ENCODE results near the gene ATP1A1.

Gene ATP1A1

DNA sequence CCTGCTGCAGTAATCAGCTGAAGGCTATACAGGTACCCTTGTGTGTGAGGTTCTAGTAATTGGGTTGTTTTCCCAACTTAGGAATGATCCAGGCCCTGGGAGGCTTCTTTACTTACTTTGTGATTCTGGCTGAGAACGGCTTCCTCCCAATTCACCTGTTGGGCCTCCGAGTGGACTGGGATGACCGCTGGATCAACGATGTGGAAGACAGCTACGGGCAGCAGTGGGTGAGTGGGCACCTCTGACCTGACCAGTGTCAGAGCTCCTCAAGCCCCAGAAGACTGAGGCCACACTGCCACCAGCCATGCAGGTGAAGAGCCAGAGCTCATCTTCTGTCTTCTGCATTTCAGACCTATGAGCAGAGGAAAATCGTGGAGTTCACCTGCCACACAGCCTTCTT is 27.7 kb downstream of the ATP1A1 start:
- Histone ChIP-seq H3K9me2 (replicated peaks; ENCODE audit: insufficient read depth, low read length) (no peaks in the 10 kb centered on the region), H3K9me3 (replicated peaks; ENCODE audit: insufficient read depth, low read length) (no peaks in the 10 kb centered on the region), H3F3A (ENCODE audit: insufficient read depth, low read length) (no peaks in the 10 kb centered on the region), H3K27ac (ENCODE audit: low read length) (no peak overlapping the region), H3K27me3 (replicated peaks; ENCODE audit: insufficient read depth, low read length) (no peaks in the 10 kb centered on the region), H2AFZ (ENCODE audit: low read length) (no peak overlapping the region), H3K4me2 (ENCODE audit: low read depth, low read length) (no peak overlapping the region), H4K20me1 (ENCODE audit: insufficient read depth, low read length) (no peaks in the 10 kb centered on the region), H3K79me2 (ENCODE audit: low read length) (no peaks in the 10 kb centered on the region), H3K9ac (ENCODE audit: low read length) (no peak overlapping the region), H3K36me3 (replicated peaks; ENCODE audit: insufficient read depth, low read length) (no peaks in the 10 kb centered on the region), H3K4me1 (ENCODE audit: low read length) (no peaks in the 10 kb centered on the region), H3K4me3 (ENCODE audit: low read length) (no peak overlapping the region)
- TF ChIP-seq, protein P1, sequence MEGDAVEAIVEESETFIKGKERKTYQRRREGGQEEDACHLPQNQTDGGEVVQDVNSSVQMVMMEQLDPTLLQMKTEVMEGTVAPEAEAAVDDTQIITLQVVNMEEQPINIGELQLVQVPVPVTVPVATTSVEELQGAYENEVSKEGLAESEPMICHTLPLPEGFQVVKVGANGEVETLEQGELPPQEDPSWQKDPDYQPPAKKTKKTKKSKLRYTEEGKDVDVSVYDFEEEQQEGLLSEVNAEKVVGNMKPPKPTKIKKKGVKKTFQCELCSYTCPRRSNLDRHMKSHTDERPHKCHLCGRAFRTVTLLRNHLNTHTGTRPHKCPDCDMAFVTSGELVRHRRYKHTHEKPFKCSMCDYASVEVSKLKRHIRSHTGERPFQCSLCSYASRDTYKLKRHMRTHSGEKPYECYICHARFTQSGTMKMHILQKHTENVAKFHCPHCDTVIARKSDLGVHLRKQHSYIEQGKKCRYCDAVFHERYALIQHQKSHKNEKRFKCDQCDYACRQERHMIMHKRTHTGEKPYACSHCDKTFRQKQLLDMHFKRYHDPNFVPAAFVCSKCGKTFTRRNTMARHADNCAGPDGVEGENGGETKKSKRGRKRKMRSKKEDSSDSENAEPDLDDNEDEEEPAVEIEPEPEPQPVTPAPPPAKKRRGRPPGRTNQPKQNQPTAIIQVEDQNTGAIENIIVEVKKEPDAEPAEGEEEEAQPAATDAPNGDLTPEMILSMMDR (IDR thresholded peaks at IDR 0.05; ENCODE audit: low read length), result no peak
- TF ChIP-seq EZH2 (optimal IDR thresholded peaks at IDR 0.05; ENCODE audit: low read depth, low read length) (no peak), EZH2phosphoT487 (IDR thresholded peaks at IDR 0.05; ENCODE audit: low read length) (no peak)
- no peak for DNase-seq

DNA sequence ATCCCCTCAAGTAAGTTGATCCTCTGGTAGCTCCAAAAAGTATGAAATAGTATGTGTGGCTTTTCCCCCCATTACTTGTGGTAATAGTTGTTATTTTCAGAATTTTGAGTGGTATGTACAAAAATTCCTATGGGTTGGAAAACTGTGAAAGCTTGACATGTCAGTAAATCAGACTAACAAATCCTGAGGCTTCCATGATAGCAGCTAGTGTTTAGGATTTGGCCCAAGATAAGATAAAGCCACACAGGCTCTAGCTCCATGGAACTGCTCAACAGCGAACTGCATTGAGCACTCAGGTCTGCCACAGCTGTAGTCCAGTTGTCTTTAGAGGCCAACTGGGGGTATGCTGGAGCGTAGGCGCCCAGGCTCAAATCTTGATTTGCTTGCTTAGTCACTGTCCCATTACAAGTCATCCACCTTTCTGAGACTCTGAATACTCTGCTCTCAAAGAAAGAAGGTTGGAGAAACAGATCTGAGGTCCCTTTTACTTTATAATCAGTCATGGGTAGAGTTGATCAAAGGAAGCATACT is 28.7 kb downstream of the ATP1A1 start:
- H3K27ac ChIP-seq (ENCODE audit: low read length), result no peak overlapping the region
- H3K9ac ChIP-seq (ENCODE audit: low read length), result no peak overlapping the region
- no peak overlapping the region for H3K4me3 ChIP-seq (ENCODE audit: low read length)
- H3K4me1 ChIP-seq (ENCODE audit: low read length), result no peaks in the 10 kb centered on the region
- TF ChIP-seq EZH2phosphoT487 (IDR thresholded peaks at IDR 0.05; ENCODE audit: low read length), result no peak
- TF ChIP-seq EZH2 (optimal IDR thresholded peaks at IDR 0.05; ENCODE audit: low read depth, low read length), result no peak
- TF ChIP-seq, protein P1 (IDR thresholded peaks at IDR 0.05; ENCODE audit: low read length), result no peak
- no peaks in the 10 kb centered on the region for H3K27me3 ChIP-seq (replicated peaks; ENCODE audit: insufficient read depth, low read length)
- no peaks in the 10 kb centered on the region for H3K79me2 ChIP-seq (ENCODE audit: low read length)
- no peaks in the 10 kb centered on the region for H3K9me2 ChIP-seq (replicated peaks; ENCODE audit: insufficient read depth, low read length)
- no peak overlapping the region for H2AFZ ChIP-seq (ENCODE audit: low read length)
- no peak overlapping the region for H3K4me2 ChIP-seq (ENCODE audit: low read depth, low read length)
- H4K20me1 ChIP-seq (ENCODE audit: insufficient read depth, low read length), result no peaks in the 10 kb centered on the region
- H3K36me3 ChIP-seq (replicated peaks; ENCODE audit: insufficient read depth, low read length), result no peaks in the 10 kb centered on the region
- no peak for DNase-seq
- H3K9me3 ChIP-seq (replicated peaks; ENCODE audit: insufficient read depth, low read length), result no peaks in the 10 kb centered on the region
- no peaks in the 10 kb centered on the region for H3F3A ChIP-seq (ENCODE audit: insufficient read depth, low read length)

DNA sequence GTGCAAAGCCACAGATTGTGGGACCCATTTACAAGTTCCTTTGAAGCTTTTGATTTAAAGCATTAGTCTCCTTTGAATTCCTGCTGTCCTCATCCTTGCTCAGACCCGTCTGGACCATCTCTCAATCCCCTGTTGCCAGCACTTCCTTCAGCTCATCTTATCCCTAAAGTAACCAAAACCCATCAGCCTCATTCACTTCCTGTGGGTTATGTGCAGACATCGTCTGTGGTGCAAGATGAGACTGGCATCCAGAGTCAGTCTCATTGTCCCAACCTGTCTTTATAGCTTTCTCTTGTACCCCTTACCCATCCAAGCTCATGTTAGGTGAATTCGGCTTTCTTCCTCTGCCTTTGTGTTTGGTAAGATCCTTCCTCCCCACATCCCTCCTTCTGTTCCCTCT is 29.3 kb downstream of the ATP1A1 start:
- TF ChIP-seq, protein P1 (IDR thresholded peaks at IDR 0.05; ENCODE audit: low read length), result no peak
- TF ChIP-seq EZH2phosphoT487 (IDR thresholded peaks at IDR 0.05; ENCODE audit: low read length) (no peak), EZH2 (optimal IDR thresholded peaks at IDR 0.05; ENCODE audit: low read depth, low read length) (no peak)
- Histone ChIP-seq H3K79me2 (ENCODE audit: low read length) (no peaks in the 10 kb centered on the region), H3K9me3 (replicated peaks; ENCODE audit: insufficient read depth, low read length) (no peaks in the 10 kb centered on the region), H3K9ac (ENCODE audit: low read length) (no peak overlapping the region), H3K4me2 (ENCODE audit: low read depth, low read length) (no peak overlapping the region), H3K27ac (ENCODE audit: low read length) (no peak overlapping the region), H4K20me1 (ENCODE audit: insufficient read depth, low read length) (no peaks in the 10 kb centered on the region), H3K27me3 (replicated peaks; ENCODE audit: insufficient read depth, low read length) (no peaks in the 10 kb centered on the region), H3K9me2 (replicated peaks; ENCODE audit: insufficient read depth, low read length) (no peaks in the 10 kb centered on the region), H3K4me3 (ENCODE audit: low read length) (no peak overlapping the region), H2AFZ (ENCODE audit: low read length) (no peak overlapping the region), H3K36me3 (replicated peaks; ENCODE audit: insufficient read depth, low read length) (no peaks in the 10 kb centered on the region), H3K4me1 (ENCODE audit: low read length) (no peaks in the 10 kb centered on the region), H3F3A (ENCODE audit: insufficient read depth, low read length) (no peaks in the 10 kb centered on the region)
- no peak for DNase-seq

All from MM.1S (cell line).